ENCODE measurements around the gene PTPA. TPM values are rescaled to one million over a fixed set of nuclear protein-coding genes. Genes with fewer than 3 reads are reported as not detected.

PTPA gene
- total RNA-seq, 1 experiment from 2014 or later, result 82.9 TPM

DNA sequence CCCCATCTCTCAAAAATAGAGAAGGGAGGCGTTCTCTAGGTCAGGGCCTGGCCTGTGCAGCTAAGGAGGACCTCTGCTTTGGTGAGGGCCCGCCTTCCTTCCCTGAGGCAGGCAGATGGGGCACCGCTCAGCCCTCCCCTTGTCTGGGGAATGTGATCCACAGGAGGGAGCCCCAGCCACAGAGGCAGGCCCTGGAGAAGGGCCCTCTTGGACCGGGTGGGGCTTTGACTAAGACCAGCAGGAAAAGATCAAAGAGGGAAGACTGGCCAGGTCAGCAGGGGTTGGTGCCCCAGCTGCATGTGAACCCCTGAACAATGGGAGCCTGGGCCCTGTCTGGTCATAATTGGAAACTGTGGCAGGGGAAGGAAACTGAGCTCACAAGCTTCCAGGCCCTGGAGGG is 21.9 kb downstream of the PTPA start:
- no peak for DNase-seq (ENCODE audit: extremely low read depth, low read depth)

DNA sequence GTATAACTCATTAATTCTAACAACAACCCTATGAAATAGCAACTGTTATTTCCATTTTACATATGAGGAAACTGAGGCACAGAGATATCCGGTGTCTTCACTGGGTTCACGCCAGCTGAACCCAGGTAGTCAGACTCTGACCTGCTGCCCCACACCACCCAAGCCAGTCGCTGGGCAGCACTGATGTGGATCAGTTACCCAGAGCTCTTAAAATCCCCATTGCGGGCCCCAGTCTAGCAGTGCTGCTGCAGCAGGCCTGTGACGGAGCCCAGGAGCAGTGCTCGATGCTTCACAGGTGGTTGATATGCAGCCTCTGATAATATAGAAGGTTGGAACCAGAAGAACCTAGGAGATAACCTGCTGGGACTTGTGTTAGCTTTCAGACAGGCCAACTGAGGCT is 24.3 kb downstream of the PTPA start:
- no peak for DNase-seq (ENCODE audit: extremely low read depth, low read depth)

DNA sequence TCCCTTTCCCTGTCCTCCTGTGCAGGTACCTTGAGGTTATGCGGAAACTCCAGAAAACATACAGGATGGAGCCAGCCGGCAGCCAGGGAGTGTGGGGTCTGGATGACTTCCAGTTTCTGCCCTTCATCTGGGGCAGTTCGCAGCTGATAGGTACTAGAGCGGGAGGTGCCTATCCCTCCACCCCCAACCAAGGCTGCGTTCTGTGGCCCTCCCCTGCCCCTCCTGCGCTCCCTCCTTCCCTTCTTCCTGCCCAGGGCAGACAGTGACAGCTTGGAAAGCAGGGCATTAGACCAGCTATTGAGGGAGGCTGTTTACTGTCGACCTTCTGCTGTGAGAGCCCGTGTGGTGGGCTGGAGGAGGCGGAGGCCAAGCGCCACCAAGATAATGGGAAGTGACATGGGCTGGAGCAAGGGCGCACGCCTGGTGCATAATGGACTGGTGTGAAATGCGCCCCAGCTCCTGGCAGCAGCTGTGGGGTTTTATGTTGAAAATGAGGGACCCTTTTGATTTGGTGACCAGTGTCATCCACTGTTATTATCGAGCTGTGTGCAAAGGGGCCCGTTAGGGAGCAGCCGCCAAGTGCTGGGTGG is 25.3 kb downstream of the PTPA start:
- no peak for DNase-seq (ENCODE audit: extremely low read depth, low read depth)

DNA sequence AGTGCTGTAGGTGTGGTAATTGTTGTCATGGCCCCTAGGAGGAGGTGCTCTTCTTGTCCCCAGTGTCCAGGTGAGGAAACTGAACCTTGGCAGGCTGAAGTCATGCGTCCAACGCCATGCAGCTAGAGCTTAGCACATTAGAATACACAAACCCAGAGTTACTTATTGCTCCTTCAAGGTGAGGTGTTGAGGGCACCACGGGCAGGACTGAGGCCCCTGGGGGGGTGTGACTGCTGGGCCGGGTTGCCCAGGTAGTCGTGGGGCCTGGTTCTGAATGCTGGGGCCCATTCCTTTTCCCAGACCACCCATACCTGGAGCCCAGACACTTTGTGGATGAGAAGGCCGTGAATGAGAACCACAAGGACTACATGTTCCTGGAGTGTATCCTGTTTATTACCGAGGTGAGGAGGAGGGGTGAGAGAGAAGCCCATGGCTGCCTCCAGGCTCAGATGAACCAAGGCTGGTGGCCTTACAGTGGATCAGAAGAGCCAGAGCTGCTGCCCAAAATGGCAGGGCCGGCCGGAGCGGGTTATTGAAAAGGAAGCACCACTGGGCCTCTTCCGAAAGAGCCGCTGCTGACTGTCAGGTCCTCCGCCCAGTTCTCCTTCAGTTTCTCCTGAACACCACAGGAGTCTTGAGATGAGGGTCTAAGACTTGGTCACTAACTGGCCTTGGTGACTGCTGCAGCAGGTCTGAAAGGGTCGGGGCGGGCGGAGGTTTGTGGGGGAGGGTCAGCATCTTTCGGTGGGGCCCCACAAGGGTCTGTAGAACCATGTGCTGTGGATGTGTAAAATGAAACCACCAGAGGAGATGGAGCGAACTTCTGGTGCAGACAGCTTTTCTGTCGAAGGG is 26.3 kb downstream of the PTPA start:
- DNase-seq (ENCODE audit: extremely low read depth, low read depth), result no peak

DNA sequence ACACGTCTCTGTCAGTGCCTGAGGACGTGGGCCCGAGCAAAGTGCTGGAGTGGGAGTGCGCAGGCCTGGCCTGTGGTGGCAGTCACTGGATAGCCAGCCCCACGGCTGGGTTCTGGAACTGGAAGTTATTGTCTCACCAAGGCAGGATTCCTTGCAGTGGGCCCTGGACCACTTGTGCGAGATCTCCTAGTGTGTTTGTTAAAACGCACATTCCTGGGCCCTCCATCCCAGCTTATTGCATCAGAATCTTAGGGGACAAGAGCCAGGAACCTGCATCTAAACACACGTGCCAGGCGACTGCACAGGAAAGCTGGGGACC is 26.9 kb downstream of the PTPA start:
- DNase-seq (ENCODE audit: extremely low read depth, low read depth), result no peak

DNA sequence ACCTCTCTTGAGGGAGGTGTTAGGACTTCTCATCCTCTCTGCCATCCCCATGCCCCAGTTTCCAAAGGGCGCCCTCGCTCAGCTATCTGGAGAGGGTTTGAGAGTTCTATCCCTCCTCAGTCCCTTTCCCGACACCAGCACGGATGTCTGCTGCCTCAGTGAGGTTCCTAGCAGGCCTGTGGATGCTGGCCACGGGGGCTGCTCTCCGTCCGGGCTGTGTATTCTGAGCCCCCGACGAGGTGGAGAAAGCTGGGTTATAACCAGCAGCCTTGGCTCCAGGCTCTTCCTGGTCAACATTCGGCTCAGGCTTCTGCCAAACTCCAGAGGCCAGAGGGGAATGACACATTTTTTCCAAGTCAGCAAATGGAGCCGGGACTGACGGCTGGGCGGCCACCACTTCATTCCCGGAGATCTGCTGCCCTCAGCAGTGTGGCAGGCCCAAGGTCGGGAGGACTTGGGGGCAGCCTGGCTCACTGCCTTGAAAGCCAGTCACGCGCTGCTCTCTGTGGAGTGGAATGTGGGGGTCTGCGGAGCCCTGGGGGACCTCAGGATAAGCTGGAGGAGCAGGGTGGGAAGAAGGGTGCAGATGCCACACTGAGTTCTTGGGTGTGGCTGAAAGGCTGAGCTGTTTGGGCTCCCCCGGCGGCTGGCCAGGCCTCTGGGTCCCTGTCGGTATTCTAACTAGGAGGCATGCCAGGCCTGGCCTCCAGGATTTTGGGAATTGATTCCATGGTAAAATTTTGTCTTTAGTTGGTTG is 27.4 kb downstream of the PTPA start:
- DNase-seq (ENCODE audit: extremely low read depth, low read depth), result peak; percentile 13

DNA sequence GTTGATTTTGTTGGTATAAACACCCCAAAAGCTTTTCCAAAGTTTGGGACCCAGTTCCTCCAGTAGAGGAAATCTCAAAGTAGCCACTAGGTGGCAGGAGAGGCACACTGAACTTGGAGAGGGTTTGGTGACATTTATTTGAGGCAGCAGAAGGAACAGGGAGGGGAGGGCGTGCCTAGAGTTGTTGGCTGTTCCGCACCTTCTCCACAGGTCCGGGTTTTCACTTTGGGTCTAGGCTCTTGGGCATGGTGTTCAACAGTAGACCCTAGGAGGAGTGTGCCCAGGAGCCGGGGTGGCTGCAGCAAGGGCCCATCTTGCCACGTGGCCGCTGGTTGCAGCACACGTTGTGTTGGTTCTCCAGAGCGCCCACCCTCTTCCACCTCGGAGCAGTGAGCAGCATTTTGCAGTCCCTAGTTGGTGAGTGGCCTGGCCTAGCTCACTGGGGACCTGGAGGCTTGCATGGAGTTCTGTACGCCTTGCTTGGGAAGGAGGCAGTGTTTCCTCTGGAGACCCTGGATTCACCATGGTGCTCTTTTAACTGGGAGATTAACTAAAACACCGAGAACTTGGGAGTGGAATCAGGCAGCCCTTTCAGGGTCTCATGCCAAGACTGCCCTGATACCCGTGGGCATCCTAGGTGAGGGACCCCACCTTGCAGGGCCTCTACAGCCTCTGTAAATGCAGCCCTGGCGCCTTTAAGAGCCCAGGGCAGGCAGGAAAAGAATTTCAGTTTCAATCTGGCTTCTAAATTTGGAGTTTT is 28.2 kb downstream of the PTPA start:
- DNase-seq (ENCODE audit: extremely low read depth, low read depth), result peak; percentile 88

DNA sequence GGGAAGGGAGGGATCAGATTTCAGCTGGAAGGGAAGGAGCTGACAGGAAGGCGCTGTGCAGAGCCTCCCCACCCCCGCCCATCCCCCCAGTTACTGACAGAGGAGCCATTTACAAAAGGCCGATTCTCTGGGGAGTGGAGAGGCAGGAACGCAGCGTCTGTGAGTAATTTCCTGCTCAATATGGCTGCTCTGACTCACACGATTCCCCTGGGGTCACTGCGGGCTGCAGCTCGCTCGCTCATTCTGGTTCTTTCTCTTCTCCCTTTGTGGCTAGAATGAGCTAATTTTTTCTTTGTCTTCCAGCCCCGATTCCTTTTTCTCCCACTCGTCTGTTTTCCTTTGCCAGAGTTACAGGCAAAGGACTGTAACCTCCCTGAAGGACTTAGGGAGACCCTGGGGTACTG is 28.8 kb downstream of the PTPA start:
- peak; percentile 99 for DNase-seq (ENCODE audit: extremely low read depth, low read depth)

DNA sequence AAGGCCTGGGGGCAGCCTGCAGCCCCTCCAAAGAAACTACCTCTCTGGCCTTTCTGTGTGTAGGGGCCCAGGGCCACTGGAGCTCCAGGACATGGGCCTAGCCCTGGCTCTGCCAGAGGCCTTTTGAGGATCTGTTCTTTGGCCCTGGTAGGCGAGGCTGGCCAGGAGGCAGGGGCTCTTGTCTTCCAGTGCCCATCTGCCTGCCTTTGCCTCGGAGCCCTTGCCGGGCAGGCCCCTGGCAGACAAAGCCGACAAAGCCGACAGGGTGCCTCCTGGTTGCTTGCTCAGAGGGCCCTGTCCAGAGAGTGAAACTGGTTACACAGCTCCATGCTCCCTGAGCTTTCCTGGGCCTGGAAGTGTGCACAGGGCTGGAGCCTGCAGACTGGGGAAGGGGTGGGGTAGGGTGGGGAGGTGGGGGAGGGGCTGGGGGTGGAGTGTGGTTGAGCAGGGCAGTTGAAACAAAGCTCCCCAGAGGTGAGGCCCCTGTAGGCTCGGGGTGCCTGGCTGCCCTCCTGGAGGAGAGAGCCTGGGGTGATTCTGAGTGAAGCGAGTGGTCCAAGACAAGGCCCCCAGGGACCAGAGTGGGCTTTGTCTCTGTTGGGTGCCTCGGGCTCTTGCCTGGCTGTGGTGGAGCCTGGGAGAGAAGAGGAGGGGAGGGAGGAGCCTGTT is 29.3 kb downstream of the PTPA start:
- DNase-seq (ENCODE audit: extremely low read depth, low read depth), result peak; percentile 41

DNA sequence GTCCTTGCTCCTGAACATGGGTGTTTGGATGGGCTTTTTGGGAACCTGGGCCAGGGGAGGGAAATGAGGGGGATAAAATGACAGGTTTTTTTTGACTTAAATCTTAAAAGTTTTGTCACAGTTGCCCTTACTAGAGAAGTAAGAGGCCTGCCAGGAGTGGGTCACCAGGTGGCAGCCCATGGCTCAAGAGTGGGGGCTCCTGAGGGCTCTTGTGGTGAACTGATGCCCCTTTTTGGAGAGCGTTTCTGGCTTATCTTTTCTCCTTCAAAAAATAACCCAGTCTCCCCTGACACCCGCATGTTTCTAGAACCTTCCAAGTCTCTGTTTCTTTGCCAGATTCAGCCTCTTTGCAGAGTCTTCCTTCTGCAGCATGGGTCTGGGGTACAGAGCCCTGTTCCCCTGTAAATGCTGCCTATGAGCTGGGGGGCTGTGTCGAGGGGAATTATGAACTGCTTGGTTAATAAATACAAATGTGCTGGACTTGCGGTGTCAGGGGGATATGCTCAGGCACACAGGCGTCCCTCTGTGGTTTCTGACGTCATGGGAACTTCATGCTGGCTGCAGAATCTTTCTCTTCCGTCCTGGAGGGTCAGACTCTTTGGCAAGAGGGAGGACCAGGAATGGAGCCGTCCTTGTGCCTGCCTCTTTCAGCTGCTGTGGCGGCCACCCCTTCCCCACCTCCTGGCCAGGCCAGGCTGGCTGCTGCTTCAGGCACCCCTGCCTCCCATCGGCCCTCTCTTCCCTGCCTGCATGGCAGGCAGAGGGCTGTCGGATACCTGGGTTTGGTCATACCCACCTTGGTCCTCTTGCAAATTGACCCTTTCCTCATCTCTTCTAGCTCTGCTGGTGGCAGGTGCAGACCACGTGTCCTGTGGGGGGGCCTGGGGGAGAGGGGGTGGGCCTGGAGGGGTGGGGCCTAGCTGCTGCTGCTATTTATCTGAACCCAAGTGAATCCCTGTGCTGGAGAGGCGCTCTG is 30.1 kb downstream of the PTPA start:
- DNase-seq (ENCODE audit: extremely low read depth, low read depth), result peak; percentile 45

DNA sequence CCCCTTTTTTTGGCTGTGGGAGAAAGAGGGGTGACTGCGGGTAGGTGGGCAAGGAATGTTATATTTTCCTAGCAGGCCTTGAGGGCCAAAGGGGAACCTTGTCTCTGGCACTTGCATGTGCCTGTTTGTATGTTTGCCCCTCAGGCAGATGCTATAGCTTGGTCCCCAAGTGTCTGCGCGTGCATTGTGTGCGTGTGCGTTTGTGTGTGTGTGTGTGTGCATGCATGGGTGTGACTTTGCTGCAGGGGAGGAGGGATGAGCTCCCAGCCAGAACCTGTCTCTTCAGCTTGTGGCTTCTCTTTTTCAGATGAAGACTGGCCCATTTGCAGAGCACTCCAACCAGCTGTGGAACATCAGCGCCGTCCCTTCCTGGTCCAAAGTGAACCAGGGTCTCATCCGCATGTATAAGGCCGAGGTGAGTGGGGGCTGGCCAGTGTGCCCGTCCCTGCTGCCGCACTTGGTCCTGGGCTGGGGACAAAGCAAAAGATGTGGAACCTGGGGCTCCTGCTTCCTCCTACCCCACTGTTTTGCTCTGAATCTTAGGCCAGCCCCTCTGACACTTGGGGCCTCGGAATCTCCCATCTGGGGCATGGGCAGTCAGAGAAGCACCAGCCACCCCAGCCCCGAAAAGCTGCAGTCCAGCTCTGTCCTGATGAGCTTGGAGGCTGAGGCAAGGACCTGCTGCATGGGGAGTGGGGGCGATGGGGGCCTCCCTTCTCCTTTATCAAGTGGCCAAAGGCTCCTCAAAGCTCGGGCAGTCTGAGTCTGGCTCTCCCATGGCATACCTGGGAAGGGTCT is 31.1 kb downstream of the PTPA start:
- DNase-seq (ENCODE audit: extremely low read depth, low read depth), result no peak

DNA sequence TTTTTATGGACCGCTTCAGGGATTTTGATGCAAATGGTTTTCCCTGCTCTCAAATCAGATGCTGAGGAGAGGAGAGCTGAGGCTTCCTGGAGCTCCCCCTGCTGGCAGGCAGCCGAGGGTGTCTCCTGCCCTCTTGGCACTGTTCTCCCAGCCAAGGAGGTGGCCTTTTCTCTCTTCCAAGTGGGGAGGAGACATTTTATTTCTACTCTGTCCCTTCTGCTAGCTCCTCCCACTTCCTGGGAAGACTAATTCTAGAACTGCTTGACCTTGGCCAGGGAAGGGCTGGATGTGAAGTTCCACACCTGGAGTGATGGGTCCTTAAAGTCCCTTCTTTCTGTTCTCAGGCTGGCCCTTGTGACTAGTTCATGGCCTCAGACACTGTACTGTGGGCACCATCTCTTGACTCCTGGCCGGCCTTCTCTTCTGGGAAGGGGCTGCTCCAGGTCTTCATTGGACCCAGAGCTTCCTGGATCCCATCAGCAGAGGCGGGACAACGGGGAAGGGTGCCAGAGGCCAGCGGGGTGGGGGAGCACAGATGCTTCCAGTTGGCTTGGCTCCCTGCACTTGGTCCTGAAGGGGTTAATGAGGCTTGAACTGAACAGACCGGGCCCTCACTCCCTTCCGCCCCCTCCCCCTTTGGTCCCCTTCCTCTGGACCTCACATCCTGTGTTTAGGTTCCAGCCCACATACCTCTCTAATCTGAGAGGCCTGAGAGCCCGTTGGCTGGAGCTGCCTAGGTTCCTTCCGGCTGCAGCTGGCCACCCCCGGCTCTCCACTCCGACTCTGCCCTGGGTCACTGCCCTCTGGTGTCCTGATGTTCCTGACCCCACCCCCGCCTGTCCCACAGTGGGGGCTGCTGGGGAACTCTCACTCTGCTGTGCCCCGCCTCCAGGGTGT is 32.1 kb downstream of the PTPA start:
- peak; percentile 80 for DNase-seq (ENCODE audit: extremely low read depth, low read depth)

DNA sequence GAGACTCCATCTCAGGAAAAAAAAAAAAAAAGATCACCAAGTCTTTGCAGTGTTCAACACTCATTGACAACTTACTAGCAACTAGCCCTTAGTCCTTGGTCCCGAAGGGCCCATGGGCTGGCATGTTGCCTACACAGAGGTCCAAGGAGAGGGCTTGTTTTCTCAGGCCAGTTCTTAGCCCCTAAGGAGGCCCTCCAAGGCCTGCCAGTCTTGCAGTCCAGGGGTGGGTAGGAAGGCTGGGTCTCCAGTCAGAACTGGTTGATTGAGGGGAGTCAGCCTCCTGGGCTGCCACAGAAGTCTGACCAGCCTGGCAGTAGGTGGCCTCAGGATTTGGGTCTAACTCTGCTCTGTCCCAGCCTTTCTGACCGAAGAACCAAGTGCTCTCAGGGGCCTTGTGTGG is 34.1 kb downstream of the PTPA start:
- DNase-seq (ENCODE audit: extremely low read depth, low read depth), result no peak

DNA sequence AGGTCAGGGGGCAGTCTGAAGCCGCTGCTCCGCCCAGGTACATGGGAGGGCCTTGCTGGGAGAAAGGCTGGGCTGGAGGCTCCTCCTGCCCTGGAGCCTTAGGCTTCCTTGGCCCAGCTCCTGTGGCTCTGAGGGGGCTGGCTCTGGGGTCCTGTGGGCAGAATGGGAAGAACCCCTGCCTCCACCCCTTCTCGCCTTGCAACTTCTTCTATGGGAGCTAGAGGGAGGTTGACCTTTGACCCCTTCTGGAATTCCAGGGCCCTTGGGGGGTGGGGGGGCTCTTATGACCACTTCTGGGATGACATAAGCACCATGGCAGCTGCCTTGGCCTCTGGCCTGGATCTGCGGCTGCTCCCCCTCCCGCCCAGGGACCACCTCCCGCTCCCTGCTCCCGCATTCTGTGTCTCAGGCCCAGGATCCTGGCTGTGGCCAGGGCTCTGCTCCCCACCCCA is 34.7 kb downstream of the PTPA start:
- no peak for DNase-seq (ENCODE audit: extremely low read depth, low read depth)

DNA sequence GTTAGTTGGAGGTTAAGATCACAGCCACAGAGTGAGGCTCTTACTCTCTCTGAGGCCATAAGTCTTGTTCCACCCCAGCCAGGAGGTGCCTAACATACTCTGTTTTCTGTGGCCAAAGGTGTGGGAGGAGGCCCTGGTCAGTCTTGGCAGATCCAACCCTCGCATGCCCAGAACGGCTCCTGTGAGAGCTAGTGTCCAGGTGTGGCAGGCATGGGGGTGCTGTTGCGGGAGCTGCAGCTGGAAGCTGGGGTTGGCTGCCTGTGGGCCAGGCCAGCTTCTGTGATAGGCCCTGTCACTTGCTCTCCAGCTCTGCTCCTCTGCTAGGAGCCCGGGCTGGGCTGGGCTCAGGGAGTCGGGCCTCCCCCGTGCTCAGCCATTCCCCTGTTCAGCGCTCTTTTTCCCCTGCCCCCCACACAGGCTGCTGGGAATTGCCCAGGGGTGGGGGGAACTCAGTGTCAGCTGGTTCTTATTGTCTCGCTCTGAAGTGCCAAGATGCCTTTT is 35.3 kb downstream of the PTPA start:
- no peak for DNase-seq (ENCODE audit: extremely low read depth, low read depth)

DNA sequence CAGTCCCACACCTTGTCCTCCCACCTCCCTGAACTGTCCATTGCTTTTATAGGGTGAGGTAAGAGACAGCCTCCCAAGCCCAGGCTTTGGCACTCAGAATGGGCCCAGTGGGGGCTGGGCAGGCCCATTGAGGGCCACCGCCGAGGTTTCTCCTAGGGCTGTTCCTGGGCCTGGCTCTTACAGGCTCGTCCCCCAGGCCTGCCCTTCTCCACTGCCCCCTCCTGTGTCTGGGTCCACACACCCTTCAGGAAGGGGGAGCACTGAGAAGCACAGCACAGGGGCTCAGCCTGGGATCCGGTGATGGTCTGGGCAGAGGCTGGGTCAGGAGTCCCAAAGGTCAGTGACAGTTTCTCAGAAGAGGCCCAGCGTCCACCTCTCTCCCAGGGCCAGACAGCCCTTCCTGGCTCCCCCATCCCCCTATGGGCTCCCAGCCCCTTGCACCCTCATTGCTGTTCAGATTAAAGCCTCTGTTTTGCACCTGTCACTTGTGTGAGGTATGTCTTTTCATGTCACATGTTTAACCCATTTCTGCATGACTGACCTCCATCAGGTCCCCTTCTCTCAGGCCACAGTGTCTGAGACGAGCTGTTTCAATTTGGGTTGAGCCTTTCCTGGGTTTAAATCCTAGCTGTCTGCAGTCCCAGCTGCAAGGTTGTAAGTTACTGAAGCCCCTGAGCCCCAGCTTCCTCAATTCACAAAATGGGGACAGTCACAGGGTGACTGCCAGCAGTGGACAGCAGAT is 37.4 kb downstream of the PTPA start:
- no peak for DNase-seq (ENCODE audit: extremely low read depth, low read depth)

DNA sequence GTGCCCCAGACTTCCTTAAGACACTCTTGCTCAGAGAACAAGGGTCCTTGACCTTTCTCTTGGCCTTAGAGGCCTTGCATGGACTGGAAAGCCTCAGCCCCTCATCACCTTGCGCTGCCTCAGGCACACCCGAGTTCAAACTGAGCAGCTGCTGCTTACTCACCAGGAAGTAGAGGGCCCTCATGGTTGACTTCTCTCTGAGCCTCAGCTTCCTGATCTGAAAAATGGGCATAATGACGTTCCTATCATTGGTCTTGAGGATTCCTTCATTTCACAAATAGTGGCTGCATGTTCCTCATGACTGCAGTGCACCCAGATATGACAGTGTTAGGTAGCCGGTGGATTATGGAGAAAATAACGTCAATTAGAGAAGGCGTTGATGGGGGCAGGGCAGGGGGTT is 38.2 kb downstream of the PTPA start:
- DNase-seq (ENCODE audit: extremely low read depth, low read depth), result no peak

Measured in NCI-H460 (cell line).